Body of pancreas (tissue), 4 donors: ENCODE results near the gene KCNT2. TPM values are rescaled to one million over a fixed set of nuclear protein-coding genes. Genes with fewer than 3 reads are reported as not detected.

Source experiments
- ATAC-seq: fragments of 150-250 bp; one replicate; pipeline ENCODE4 v1.9.1; 2016
- DNase-seq, 4 donors: peaks; one replicate each; pipeline ENCODE4 v3.0.0-alpha.2; 2019
- H3K27ac ChIP-seq, 4 donors: fragments of 200-600 bp; sonication (generic); 1 replicate in 3 of 4; 2 replicates in 1 of 4; pipeline versions ENCODE4 v1.5.1 to v1.6.1; 2016 to 2019; ENCODE audit warnings: mild to moderate bottlenecking in 1 of 4, mixed read lengths in 1 of 4, moderate library complexity in 1 of 4
- H3K27me3 ChIP-seq, 2 donors: fragments of 200-600 bp; sonication (generic); one replicate each; pipeline ENCODE4 v1.6.0; 2016; ENCODE audit warnings: mild to moderate bottlenecking in 1 of 2
- H3K36me3 ChIP-seq, 2 donors: fragments of 200-600 bp; sonication (generic); replicated peaks in 1 of 2; 2 replicates each; pipeline ENCODE4 v1.5.1; 2016; ENCODE audit warnings: low read depth in 2 of 2; ENCODE audit not compliant: insufficient read depth in 1 of 2
- H3K4me1 ChIP-seq: fragments of 200-600 bp; sonication (generic); one replicate; pipeline ENCODE4 v1.6.0; 2016
- H3K4me3 ChIP-seq, 2 donors: fragments of 200-600 bp; sonication (generic); 1 replicate in 1 of 2; 2 replicates in 1 of 2; pipeline ENCODE4 v1.5.1; 2016 to 2019
- H3K9me3 ChIP-seq, 3 donors: fragments of 200-600 bp; sonication (generic); 1 replicate in 2 of 3; 2 replicates in 1 of 3; pipeline ENCODE4 v1.5.1; 2016
- CTCF ChIP-seq, 7 experiments: fragments of 450-650 bp in 4 of 7; fragments of 200-600 bp in 3 of 7; sonication (generic) in 3 of 7; IDR thresholded peaks; one replicate each; pipeline ENCODE4 v1.5.1; 2016 to 2019; ENCODE audit warnings: antibody characterized with exemption in 7 of 7
- POLR2A ChIP-seq, 3 donors: fragments of 450-650 bp; IDR thresholded peaks; one replicate each; pipeline ENCODE4 v1.6.1; 2016; ENCODE audit warnings: antibody characterized with exemption in 3 of 3, mild to moderate bottlenecking in 2 of 3
- WGBS, 2 donors: methylation state at CpG; one replicate each; pipeline ENCODE4 v1.1.5; 2017; 5-methylcytosine and 5-hydroxymethylcytosine counted together
- intact Hi-C: fragments of 100-400 bp; cut with DNase I; formaldehyde crosslinking; loops from one replicate; pipeline ENCODE4 v1.15.1; 2023
- total RNA-seq, 2 donors: library from RNA; depleted of rRNA; stranded (reverse); fragments of >200 nt; gene quantifications; one replicate each; pipeline ENCODE4 v1.1.0, GENCODE V29; 2016

The KCNT2 gene
- total RNA-seq, 2 donors from 2014 or later, result 0.78 to 0.99 TPM

- H3K36me3 ChIP-seq, result no peaks in the 10 kb centered on the region
- no peak overlapping the region for H3K27ac ChIP-seq
- no peaks in the 10 kb centered on the region for H3K9me3 ChIP-seq
- DNase-seq (no peak), ATAC-seq (no peak)
- intact Hi-C loops, result no loop called here
- no peaks in the 10 kb centered on the region for H3K27me3 ChIP-seq
- TF ChIP-seq CTCF (IDR thresholded peaks at IDR 0.05) (no peak), POLR2A (IDR thresholded peaks at IDR 0.05) (no peak)
- H3K4me3 ChIP-seq, result no peak overlapping the region
- no peaks in the 10 kb centered on the region for H3K4me1 ChIP-seq
These were observed 121.9 kb downstream of the KCNT2 start for GRCh38 chr1:196486346-196486745.

GRCh38 chr1:196481616-196482015, 126.6 kb downstream of the KCNT2 start:
- Histone ChIP-seq H3K27ac (no peak overlapping the region), H3K27me3 (no peaks in the 10 kb centered on the region), H3K9me3 (no peaks in the 10 kb centered on the region), H3K4me1 (no peaks in the 10 kb centered on the region), H3K4me3 (no peak overlapping the region), H3K36me3 (no peaks in the 10 kb centered on the region)
- ATAC-seq, result no peak
- 61 to 70% methylated on average over 2 of the region's 2 CpGs for WGBS, 2 donors
- no peak for DNase-seq
- no peak for TF ChIP-seq CTCF (IDR thresholded peaks at IDR 0.05)
- TF ChIP-seq POLR2A (IDR thresholded peaks at IDR 0.05), result no peak
- intact Hi-C loops, result no loop called here

GRCh38 chr1:196477262-196477661, 131.0 kb downstream of the KCNT2 start:
- Histone ChIP-seq H3K9me3 (no peaks in the 10 kb centered on the region), H3K4me3 (no peak overlapping the region), H3K27ac (no peak overlapping the region), H3K27me3 (no peaks in the 10 kb centered on the region), H3K36me3 (no peaks in the 10 kb centered on the region), H3K4me1 (no peaks in the 10 kb centered on the region)
- intact Hi-C loops, result no loop called here
- ATAC-seq, result no peak
- no peak for DNase-seq
- TF ChIP-seq CTCF (IDR thresholded peaks at IDR 0.05) (no peak), POLR2A (IDR thresholded peaks at IDR 0.05) (no peak)
- 60 to 62% methylated on average over 2 of the region's 2 CpGs for WGBS, 2 donors

- WGBS, 2 donors, result 59 to 77% methylated on average over 1 of the region's 1 CpG
- intact Hi-C loops, result no loop called here
- Histone ChIP-seq H3K27ac (no peak overlapping the region), H3K9me3 (no peaks in the 10 kb centered on the region), H3K36me3 (no peaks in the 10 kb centered on the region), H3K4me3 (no peak overlapping the region), H3K27me3 (no peaks in the 10 kb centered on the region), H3K4me1 (no peaks in the 10 kb centered on the region)
- ATAC-seq, result no peak
- DNase-seq, result no peak
- no peak for TF ChIP-seq CTCF (IDR thresholded peaks at IDR 0.05)
- no peak for TF ChIP-seq POLR2A (IDR thresholded peaks at IDR 0.05)
These were observed 140.9 kb downstream of the KCNT2 start for GRCh38 chr1:196467230-196467925.

GRCh38 chr1:196466654-196467053, 141.6 kb downstream of the KCNT2 start:
- Histone ChIP-seq H3K27ac (no peak overlapping the region), H3K4me3 (no peak overlapping the region), H3K27me3 (no peaks in the 10 kb centered on the region), H3K4me1 (no peaks in the 10 kb centered on the region), H3K36me3 (no peaks in the 10 kb centered on the region), H3K9me3 (no peaks in the 10 kb centered on the region)
- intact Hi-C loops, result no loop called here
- 95 to 100% methylated on average over 1 of the region's 1 CpG for WGBS, 2 donors
- DNase-seq, result no peak
- ATAC-seq, result no peak
- TF ChIP-seq POLR2A (IDR thresholded peaks at IDR 0.05), result no peak
- TF ChIP-seq CTCF (IDR thresholded peaks at IDR 0.05), result no peak
